ENCODE data around the gene LRRC28. TPM values are rescaled to one million over a fixed set of nuclear protein-coding genes. Genes with fewer than 3 reads are reported as not detected.

The LRRC28 gene
- total RNA-seq, 1 donor from 2014 or later: 33.0 TPM

- DNase-seq (ENCODE audit: low spot score): no peak
- no peak overlapping the region for H3K27ac Mint-ChIP-seq (ENCODE audit: unreplicated experiment)
- no peaks in the 10 kb centered on the region for H3K36me3 Mint-ChIP-seq (ENCODE audit: low read depth, unreplicated experiment)
- TF ChIP-seq CTCF (IDR thresholded peaks at IDR 0.05; ENCODE audit: unreplicated experiment): no peak
- peaks cover 3% of the 10 kb centered on the region for H3K27me3 Mint-ChIP-seq (ENCODE audit: unreplicated experiment)
- H3K9me3 Mint-ChIP-seq (ENCODE audit: unreplicated experiment): no peaks in the 10 kb centered on the region
- no peak overlapping the region for H3K4me3 Mint-ChIP-seq (ENCODE audit: unreplicated experiment)
- H3K4me1 Mint-ChIP-seq (ENCODE audit: unreplicated experiment): no peaks in the 10 kb centered on the region
Measured at GRCh38 chr15:99412082-99412481, 160.8 kb downstream of the LRRC28 start.

- Mint-ChIP-seq H3K4me1 (ENCODE audit: unreplicated experiment) (no peaks in the 10 kb centered on the region), H3K27ac (ENCODE audit: unreplicated experiment) (no peak overlapping the region), H3K4me3 (ENCODE audit: unreplicated experiment) (no peak overlapping the region), H3K36me3 (ENCODE audit: low read depth, unreplicated experiment) (no peaks in the 10 kb centered on the region), H3K9me3 (ENCODE audit: unreplicated experiment) (no peaks in the 10 kb centered on the region), H3K27me3 (ENCODE audit: unreplicated experiment) (peaks cover 3% of the 10 kb centered on the region)
- no peak for DNase-seq (ENCODE audit: low spot score)
- TF ChIP-seq CTCF (IDR thresholded peaks at IDR 0.05; ENCODE audit: unreplicated experiment): no peak
Measured at GRCh38 chr15:99412626-99413025, 161.3 kb downstream of the LRRC28 start.

GRCh38 chr15:99413955-99414754 is 162.9 kb downstream of the LRRC28 start:
- H3K36me3 Mint-ChIP-seq (ENCODE audit: low read depth, unreplicated experiment): no peaks in the 10 kb centered on the region
- TF ChIP-seq CTCF (IDR thresholded peaks at IDR 0.05; ENCODE audit: unreplicated experiment): no peak
- DNase-seq (ENCODE audit: low spot score): no peak
- no peaks in the 10 kb centered on the region for H3K9me3 Mint-ChIP-seq (ENCODE audit: unreplicated experiment)
- peaks cover 1% of the 10 kb centered on the region for H3K27me3 Mint-ChIP-seq (ENCODE audit: unreplicated experiment)
- no peak overlapping the region for H3K4me3 Mint-ChIP-seq (ENCODE audit: unreplicated experiment)
- no peaks in the 10 kb centered on the region for H3K4me1 Mint-ChIP-seq (ENCODE audit: unreplicated experiment)
- no peak overlapping the region for H3K27ac Mint-ChIP-seq (ENCODE audit: unreplicated experiment)

- H3K9me3 Mint-ChIP-seq (ENCODE audit: unreplicated experiment): no peaks in the 10 kb centered on the region
- no peak overlapping the region for H3K27ac Mint-ChIP-seq (ENCODE audit: unreplicated experiment)
- H3K27me3 Mint-ChIP-seq (ENCODE audit: unreplicated experiment): peaks cover 1% of the 10 kb centered on the region
- TF ChIP-seq CTCF (IDR thresholded peaks at IDR 0.05; ENCODE audit: unreplicated experiment): no peak
- no peak overlapping the region for H3K4me3 Mint-ChIP-seq (ENCODE audit: unreplicated experiment)
- no peaks in the 10 kb centered on the region for H3K4me1 Mint-ChIP-seq (ENCODE audit: unreplicated experiment)
- no peaks in the 10 kb centered on the region for H3K36me3 Mint-ChIP-seq (ENCODE audit: low read depth, unreplicated experiment)
- no peak for DNase-seq (ENCODE audit: low spot score)
Measured at GRCh38 chr15:99414755-99415731, 163.8 kb downstream of the LRRC28 start.

Measured in endothelial cell (in vitro differentiated cells).